ENCODE measurements around the gene CFAP77.

Gene CFAP77

GRCh38 chr9:132547052-132547431 lies 137.0 kb downstream of the CFAP77 start:
- no peak for TF ChIP-seq CTCF (IDR thresholded peaks at IDR 0.05; ENCODE audit: extremely low read depth, insufficient read depth, missing control alignments)
- in situ Hi-C loops (cut with MboI; ENCODE audit: low pct_unique_long_range_greater_than_20kb, low sequenced_read_pairs, unreplicated experiment): no loop called here

GRCh38 chr9:132547436-132547835 lies 137.4 kb downstream of the CFAP77 start:
- in situ Hi-C loops (cut with MboI; ENCODE audit: low pct_unique_long_range_greater_than_20kb, low sequenced_read_pairs, unreplicated experiment): no loop called here
- DNase-seq (ENCODE audit: low spot score): no peak
- TF ChIP-seq CTCF (IDR thresholded peaks at IDR 0.05; ENCODE audit: extremely low read depth, insufficient read depth, missing control alignments): no peak

More at GRCh38 chr9:132547052-132547431, 137.0 kb downstream of the CFAP77 start:
- no peak for DNase-seq (ENCODE audit: low spot score)

- no peak for TF ChIP-seq CTCF (IDR thresholded peaks at IDR 0.05; ENCODE audit: extremely low read depth, insufficient read depth, missing control alignments)
- no peak for DNase-seq (ENCODE audit: low spot score)
- in situ Hi-C loops (cut with MboI; ENCODE audit: low pct_unique_long_range_greater_than_20kb, low sequenced_read_pairs, unreplicated experiment): no loop called here
Observed at GRCh38 chr9:132547976-132548730, 138.1 kb downstream of the CFAP77 start.

- TF ChIP-seq CTCF (IDR thresholded peaks at IDR 0.05; ENCODE audit: extremely low read depth, insufficient read depth, missing control alignments): no peak
- in situ Hi-C loops (cut with MboI; ENCODE audit: low pct_unique_long_range_greater_than_20kb, low sequenced_read_pairs, unreplicated experiment): no loop called here
- DNase-seq (ENCODE audit: low spot score): no peak
Observed at GRCh38 chr9:132548751-132549640, 139.0 kb downstream of the CFAP77 start.

GRCh38 chr9:132551556-132551955 lies 141.5 kb downstream of the CFAP77 start:
- no peak for TF ChIP-seq CTCF (IDR thresholded peaks at IDR 0.05; ENCODE audit: extremely low read depth, insufficient read depth, missing control alignments)
- DNase-seq (ENCODE audit: low spot score): no peak
- in situ Hi-C loops (cut with MboI; ENCODE audit: low pct_unique_long_range_greater_than_20kb, low sequenced_read_pairs, unreplicated experiment): no loop called here

GRCh38 chr9:132552041-132552440 lies 142.0 kb downstream of the CFAP77 start:
- TF ChIP-seq CTCF (IDR thresholded peaks at IDR 0.05; ENCODE audit: extremely low read depth, insufficient read depth, missing control alignments): no peak
- in situ Hi-C loops (cut with MboI; ENCODE audit: low pct_unique_long_range_greater_than_20kb, low sequenced_read_pairs, unreplicated experiment): no loop called here
- no peak for DNase-seq (ENCODE audit: low spot score)
